BE2C (cell line): Measurements from ENCODE around the gene IL1RN.

ENCODE experiments used
- DNase-seq: peaks from one replicate; pipeline ENCODE4 v3.0.0-alpha.2; 2020
- H3K27me3 ChIP-seq: fragments of 250-450 bp; sonication (Bioruptor Pico); 2 replicates; pipeline ENCODE4 v1.5.1; 2020; ENCODE audit warnings: mild to moderate bottlenecking
- H3K36me3 ChIP-seq: fragments of 250-450 bp; sonication (Bioruptor Pico); 2 replicates; pipeline ENCODE4 v1.5.1; 2020; ENCODE audit warnings: mild to moderate bottlenecking
- H3K4me1 ChIP-seq: fragments of 250-450 bp; sonication (Bioruptor Pico); 2 replicates; pipeline ENCODE4 v1.5.1; 2020
- H3K4me3 ChIP-seq: 2 replicates; pipeline ENCODE4 v1.5.1; 2011; ENCODE audit warnings: low read depth, low read length
- H3K9me3 ChIP-seq: fragments of 250-450 bp; sonication (Bioruptor Pico); 2 replicates; pipeline ENCODE4 v1.5.1; 2020
- TF ChIP-seq, protein P1 (sequence below): IDR thresholded peaks from 2 replicates; pipeline ENCODE4 v1.5.1; 2012; ENCODE audit warnings: mild to moderate bottlenecking, low read depth, low read length

Gene IL1RN

DNA sequence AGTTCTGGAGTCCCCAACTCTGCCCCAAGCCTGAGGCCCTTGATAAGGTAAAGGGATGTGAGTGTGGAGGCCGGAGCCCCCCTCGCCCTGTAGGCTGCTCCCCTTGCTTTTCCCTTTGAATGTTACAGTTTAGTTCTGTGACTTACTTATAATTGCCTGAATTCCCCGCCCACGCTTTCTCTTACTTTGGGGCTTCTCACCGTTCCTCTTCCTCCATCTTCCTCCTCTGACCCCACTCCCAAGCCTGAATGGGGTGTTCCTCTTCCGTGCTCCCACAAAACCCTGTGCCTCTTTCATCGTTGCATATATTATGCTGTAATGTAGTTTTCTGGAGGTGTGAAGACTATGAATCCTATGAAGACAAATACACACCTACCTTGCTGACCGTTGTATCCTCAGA, 15.0 kb upstream of the IL1RN start:
- TF ChIP-seq, protein P1, sequence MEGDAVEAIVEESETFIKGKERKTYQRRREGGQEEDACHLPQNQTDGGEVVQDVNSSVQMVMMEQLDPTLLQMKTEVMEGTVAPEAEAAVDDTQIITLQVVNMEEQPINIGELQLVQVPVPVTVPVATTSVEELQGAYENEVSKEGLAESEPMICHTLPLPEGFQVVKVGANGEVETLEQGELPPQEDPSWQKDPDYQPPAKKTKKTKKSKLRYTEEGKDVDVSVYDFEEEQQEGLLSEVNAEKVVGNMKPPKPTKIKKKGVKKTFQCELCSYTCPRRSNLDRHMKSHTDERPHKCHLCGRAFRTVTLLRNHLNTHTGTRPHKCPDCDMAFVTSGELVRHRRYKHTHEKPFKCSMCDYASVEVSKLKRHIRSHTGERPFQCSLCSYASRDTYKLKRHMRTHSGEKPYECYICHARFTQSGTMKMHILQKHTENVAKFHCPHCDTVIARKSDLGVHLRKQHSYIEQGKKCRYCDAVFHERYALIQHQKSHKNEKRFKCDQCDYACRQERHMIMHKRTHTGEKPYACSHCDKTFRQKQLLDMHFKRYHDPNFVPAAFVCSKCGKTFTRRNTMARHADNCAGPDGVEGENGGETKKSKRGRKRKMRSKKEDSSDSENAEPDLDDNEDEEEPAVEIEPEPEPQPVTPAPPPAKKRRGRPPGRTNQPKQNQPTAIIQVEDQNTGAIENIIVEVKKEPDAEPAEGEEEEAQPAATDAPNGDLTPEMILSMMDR: no peak
- no peaks in the 10 kb centered on the region for H3K4me1 ChIP-seq

DNA sequence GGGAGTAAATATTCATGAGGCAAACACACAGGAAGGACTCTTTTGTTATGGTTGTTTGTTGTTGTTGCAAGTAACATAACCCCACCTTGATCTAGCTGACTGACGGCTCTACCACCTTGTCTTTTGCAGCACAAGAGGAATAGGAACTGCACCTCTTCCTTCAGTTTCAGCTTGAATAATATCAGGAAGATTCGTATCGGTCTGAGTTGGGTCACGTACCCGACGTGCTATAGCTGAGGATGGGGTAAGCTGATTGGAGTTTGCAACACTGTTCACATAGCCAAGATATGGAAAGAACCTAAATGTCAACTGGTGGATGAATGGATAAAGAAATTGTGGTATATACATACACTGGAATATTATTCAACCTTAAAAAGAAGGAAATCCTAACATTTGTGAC, 14.5 kb upstream of the IL1RN start:
- H3K4me1 ChIP-seq: no peaks in the 10 kb centered on the region
- no peaks in the 10 kb centered on the region for H3K36me3 ChIP-seq
- no peaks in the 10 kb centered on the region for H3K9me3 ChIP-seq
- no peaks in the 10 kb centered on the region for H3K27me3 ChIP-seq
- TF ChIP-seq, protein P1: no peak
- no peak for DNase-seq
- no peak overlapping the region for H3K4me3 ChIP-seq

More for the DNA sequence above, 15.0 kb upstream of the IL1RN start:
- Histone ChIP-seq H3K36me3 (no peaks in the 10 kb centered on the region), H3K4me3 (no peak overlapping the region), H3K9me3 (no peaks in the 10 kb centered on the region), H3K27me3 (no peaks in the 10 kb centered on the region)
- no peak for DNase-seq

DNA sequence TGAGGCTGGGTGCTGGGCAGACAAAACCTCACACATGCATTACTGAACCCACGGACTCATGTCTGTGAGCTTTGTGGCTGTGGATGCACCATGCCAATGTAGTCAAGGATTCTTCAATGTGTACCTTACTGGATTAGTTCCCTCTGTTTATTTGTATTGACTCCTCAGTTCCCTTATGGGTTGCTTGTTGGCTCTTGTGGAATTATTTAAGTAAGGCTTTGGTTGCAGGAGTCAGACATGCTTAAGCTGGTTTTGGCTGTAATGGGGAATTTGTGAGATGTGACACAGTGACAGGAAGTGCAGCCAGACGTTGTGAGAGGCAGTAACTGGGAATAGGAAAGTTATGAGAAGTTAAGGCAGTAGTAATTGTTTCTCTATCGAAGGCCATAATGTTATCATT, 13.6 kb upstream of the IL1RN start:
- Histone ChIP-seq H3K4me1 (no peaks in the 10 kb centered on the region), H3K36me3 (no peaks in the 10 kb centered on the region), H3K4me3 (no peak overlapping the region), H3K27me3 (no peaks in the 10 kb centered on the region), H3K9me3 (no peaks in the 10 kb centered on the region)
- no peak for DNase-seq
- TF ChIP-seq, protein P1: no peak

DNA sequence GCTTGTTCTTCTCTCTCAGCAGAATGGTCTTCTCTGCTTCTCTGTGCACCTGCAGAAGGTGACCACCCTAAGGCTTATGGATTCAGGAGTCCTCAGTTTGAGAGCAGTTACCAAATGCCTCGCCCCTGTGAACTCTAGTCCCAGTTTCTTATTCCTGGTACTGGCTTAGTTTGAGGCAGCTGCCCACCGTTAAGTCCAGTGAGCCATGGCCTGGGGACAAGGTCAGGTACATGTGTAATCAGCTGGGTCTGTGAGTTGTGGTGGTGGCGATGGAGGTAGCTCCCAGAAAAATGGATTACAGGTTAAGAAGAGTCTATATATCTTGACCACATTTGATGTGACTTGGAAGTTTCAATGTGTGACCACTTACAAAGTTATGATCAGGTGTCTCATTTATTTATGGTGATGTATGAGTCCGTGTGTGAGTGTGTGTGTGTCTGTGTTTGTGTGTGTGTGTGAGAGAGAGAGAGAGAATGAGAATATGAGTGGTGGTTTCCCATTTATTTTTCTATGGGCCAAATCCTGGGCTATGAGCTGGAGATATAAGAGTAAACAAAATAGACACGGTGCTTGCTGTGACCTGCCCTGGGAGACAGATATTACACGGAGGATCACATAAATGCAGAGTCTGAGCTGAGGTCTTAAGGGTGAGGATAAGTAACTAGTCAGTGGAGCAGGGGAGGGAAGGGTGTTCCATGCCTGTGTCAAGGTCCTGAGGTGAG, 13.0 kb upstream of the IL1RN start:
- no peak overlapping the region for H3K4me3 ChIP-seq
- DNase-seq: no peak
- H3K4me1 ChIP-seq: no peaks in the 10 kb centered on the region
- H3K36me3 ChIP-seq: no peaks in the 10 kb centered on the region
- TF ChIP-seq, protein P1: no peak
- no peaks in the 10 kb centered on the region for H3K27me3 ChIP-seq
- no peaks in the 10 kb centered on the region for H3K9me3 ChIP-seq

DNA sequence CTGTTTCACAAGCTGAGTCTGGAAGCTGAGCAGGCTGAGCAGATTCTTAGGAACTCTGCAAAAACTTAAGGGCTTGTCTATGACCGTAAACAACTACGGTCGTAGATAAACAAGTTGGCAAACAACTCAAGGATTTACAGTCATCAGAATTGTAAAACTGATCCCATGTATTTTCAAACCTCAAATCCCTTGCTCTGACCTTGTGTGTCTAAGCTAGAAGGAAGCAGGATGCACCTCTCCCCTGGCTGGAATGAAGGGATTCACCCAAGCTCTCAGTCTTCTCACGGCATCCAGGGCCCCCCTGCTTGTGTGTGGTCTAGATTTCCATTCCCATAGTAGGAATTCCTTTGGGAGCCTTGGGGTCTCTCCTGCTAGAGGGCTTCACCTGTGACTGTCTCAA, 12.4 kb upstream of the IL1RN start:
- TF ChIP-seq, protein P1: no peak
- no peak for DNase-seq
- H3K4me3 ChIP-seq: no peak overlapping the region
- H3K9me3 ChIP-seq: no peaks in the 10 kb centered on the region
- H3K27me3 ChIP-seq: no peaks in the 10 kb centered on the region
- no peaks in the 10 kb centered on the region for H3K36me3 ChIP-seq
- no peaks in the 10 kb centered on the region for H3K4me1 ChIP-seq

DNA sequence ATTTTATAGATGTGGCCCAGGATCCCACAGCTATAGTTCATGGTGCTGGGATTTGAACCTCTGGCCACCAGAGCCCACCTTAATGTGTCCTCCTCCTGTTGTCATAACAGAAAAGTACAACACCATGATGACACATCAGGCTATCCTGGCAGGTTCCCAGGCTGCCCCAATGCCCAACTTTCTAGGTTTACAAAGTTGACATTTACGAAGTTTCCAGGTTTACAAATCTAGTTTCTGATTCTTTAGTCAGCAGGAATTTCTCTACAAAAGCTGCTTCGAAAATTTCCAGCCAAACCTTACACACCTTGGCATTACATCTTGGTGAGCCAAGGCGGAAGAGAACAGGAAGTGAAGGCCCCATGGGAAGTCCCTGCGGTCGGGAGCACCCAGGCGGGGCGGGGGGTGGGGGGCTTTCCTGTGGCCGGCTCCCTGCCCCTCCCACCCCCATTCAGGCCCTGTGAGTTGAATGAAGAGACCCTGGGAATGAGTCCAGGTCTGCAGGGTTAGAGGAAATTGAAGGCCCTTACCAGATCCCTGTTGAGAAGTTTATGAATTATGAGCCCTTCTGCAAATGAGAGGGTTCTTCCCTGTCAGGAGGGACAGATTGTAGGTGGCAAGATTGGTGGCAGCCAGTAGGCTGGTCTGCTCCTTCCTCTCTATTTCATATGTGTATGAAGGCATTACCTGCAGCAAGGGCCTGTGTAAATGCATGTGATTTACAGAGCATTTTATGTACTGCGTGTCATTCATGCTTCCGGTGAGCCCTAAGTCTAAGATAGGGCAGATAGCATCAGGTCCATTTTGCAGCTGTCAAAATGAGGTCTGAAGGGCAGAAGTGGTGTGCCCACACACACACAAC, 11.1 kb upstream of the IL1RN start:
- Histone ChIP-seq H3K36me3 (no peaks in the 10 kb centered on the region), H3K27me3 (no peaks in the 10 kb centered on the region), H3K4me1 (no peaks in the 10 kb centered on the region), H3K4me3 (no peak overlapping the region), H3K9me3 (no peaks in the 10 kb centered on the region)
- no peak for DNase-seq
- TF ChIP-seq, protein P1: no peak
